AG10803 (cell line): ENCODE results near the gene ST7.

Source experiments
- DNase-seq: peaks from one replicate; pipeline ENCODE4 v3.0.0; 2010; ENCODE audit warnings: low read depth
- H3K4me3 ChIP-seq: 2 replicates; pipeline ENCODE4 v1.5.1; 2011; ENCODE audit warnings: mild to moderate bottlenecking, low read length, control low read depth
- CTCF ChIP-seq: conservative IDR thresholded peaks from 2 replicates; pipeline ENCODE4 v1.5.1; 2011; ENCODE audit warnings: mild to moderate bottlenecking, low read length, control low read depth, inconsistent platforms

The ST7 gene

DNA sequence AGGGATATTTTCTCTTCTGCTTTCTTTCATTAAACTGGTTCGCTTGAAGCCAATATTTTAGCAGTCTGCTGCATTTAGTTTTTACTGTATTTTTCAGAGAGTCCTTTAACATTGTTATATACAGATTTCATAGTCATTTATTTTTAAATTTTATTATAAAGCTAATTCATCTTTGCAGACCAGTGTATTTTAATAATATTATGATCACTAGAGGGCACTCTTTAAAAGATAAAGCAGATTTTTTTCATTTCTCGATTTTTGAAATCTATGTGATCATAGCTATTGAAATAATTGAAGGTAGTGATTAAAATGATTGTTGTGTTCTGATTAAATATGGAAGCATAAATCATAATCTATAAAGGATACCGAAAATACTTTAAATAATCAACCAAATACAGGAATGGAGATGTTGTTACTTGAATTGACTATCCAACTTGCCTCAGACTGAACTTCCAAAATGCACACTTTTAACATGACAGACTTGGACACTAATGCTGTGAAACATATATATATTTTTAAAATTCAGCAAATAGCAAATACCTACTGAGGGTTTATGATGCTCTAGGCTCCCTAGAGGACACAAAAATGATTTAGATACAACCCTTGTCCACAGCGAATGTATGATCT, 35.2 kb downstream of the ST7 start:
- H3K4me3 ChIP-seq, result no peak overlapping the region
- DNase-seq, result no peak
- TF ChIP-seq CTCF, result peak; percentile 47

DNA sequence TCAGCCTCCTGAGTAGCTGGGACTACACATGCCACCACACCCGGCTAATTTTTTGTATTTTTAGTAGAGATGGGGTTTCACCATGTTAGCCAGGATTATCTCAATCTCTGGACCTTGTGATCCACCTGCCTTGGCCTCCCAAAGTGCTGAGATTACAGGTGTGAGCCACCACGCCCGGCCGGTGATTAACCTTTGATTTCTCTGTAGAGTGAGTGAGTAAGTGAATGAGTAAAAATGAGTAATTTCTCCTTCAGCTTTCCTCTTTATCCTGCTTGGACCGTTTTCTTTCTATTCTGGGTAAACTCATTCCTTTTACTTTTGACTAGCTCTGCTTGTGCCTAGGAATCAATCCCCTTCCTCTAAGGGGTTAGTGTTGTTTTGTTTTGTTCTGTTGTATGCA, 36.8 kb downstream of the ST7 start:
- no peak for DNase-seq
- no peak overlapping the region for H3K4me3 ChIP-seq
- TF ChIP-seq CTCF, result no peak

DNA sequence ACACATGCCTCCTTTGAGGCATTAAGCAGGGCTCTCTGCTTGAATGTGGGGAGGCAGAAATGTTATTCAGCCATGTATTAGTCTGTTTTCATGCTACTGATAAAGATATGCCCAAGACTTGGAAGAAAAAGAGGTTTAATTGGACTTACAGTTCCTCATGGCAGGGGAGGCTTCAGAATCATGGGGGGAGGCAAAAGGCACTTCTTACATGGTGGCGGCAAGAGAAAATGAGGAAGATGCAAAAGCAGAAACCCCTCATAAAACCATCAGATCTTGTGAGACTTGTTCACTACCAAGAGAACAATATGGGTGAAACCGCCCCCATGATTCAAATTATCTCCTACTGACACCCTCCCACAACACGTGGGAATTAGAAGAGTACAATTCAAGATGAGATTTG, 37.9 kb downstream of the ST7 start:
- no peak for TF ChIP-seq CTCF
- DNase-seq, result no peak
- no peak overlapping the region for H3K4me3 ChIP-seq

- H3K4me3 ChIP-seq, result no peak overlapping the region
- DNase-seq, result no peak
- TF ChIP-seq CTCF, result no peak
Measured at GRCh38 chr7:116994611-116995010, 41.3 kb downstream of the ST7 start.

DNA sequence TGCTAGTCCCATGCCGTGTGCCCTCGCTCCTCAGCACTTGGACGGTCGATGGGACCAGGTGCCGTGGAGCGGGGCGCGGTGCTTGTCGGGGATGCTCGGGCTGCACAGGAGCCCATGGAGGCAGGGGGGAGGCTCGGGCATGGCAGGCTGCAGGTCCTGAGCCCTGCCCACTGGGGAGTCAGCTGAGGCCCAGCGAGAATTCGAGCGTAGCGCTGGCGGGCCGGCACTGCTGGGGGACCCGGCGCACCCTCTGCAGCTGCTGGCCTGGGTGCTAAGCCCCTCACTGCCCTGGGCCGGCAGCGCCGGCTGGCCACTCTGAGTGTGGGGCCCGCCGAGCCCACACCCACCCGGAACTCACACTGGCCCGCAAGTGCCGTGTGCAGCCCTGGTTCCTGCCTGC, 44.7 kb downstream of the ST7 start:
- no peak for TF ChIP-seq CTCF
- DNase-seq, result no peak
- H3K4me3 ChIP-seq, result no peak overlapping the region

GRCh38 chr7:116998567-116999175, 45.4 kb downstream of the ST7 start:
- no peak for DNase-seq
- TF ChIP-seq CTCF, result no peak

GRCh38 chr7:116999311-116999710, 46.0 kb downstream of the ST7 start:
- DNase-seq, result peak; percentile 4
- no peak overlapping the region for H3K4me3 ChIP-seq
- TF ChIP-seq CTCF, result no peak

More at GRCh38 chr7:116998567-116999175, 45.4 kb downstream of the ST7 start:
- H3K4me3 ChIP-seq, result no peak overlapping the region
